ENCODE results near the gene PXK. TPM values are rescaled to one million over a fixed set of nuclear protein-coding genes. Genes with fewer than 3 reads are reported as not detected.

PXK gene
- total RNA-seq, 2 donors from 2014 or later: 8.2 to 12.7 TPM

DNA sequence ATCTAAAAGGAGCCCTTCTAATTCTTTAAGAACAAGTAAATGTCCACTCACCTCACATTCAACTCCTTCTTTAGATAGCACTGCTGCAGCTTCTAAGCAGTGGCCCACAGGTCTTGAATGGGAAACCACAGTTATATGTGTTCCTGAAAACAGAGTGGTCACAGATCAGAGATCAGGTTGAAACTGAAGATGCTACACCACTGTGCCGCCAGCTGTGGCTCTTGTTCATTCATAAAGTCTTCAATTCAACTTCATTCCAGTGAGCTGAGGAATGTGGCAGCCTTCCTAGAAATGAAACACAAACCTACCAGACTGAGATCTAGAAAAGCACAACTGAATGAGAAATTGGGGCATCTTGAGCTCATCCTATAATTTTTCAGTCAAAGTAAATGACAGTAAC lies 97.0 kb downstream of the PXK start:
- DNase-seq (no peak), ATAC-seq (no peak)
- Histone ChIP-seq H3K27ac (no peak overlapping the region), H3K36me3 (replicated peaks in 1 of 2; ENCODE audit: insufficient read depth in 1 of 2, low read depth in 2 of 2) (peaks cover 0 to 46% of the 10 kb centered on the region in 2 donors), H3K4me3 (no peak overlapping the region), H3K9me3 (no peaks in the 10 kb centered on the region), H3K27me3 (no peaks in the 10 kb centered on the region), H3K4me1 (peaks cover 20% of the 10 kb centered on the region)
- intact Hi-C loops (cut with DNase I): no loop called here
- whole genome bisulfite sequencing, 2 donors: 0% methylated on average over 1 of the region's 1 CpG; no CpG with 5 or more reads in 1 of the 2 donors
- TF ChIP-seq POLR2A (IDR thresholded peaks at IDR 0.05): no peak
- TF ChIP-seq, protein P1, sequence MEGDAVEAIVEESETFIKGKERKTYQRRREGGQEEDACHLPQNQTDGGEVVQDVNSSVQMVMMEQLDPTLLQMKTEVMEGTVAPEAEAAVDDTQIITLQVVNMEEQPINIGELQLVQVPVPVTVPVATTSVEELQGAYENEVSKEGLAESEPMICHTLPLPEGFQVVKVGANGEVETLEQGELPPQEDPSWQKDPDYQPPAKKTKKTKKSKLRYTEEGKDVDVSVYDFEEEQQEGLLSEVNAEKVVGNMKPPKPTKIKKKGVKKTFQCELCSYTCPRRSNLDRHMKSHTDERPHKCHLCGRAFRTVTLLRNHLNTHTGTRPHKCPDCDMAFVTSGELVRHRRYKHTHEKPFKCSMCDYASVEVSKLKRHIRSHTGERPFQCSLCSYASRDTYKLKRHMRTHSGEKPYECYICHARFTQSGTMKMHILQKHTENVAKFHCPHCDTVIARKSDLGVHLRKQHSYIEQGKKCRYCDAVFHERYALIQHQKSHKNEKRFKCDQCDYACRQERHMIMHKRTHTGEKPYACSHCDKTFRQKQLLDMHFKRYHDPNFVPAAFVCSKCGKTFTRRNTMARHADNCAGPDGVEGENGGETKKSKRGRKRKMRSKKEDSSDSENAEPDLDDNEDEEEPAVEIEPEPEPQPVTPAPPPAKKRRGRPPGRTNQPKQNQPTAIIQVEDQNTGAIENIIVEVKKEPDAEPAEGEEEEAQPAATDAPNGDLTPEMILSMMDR (IDR thresholded peaks at IDR 0.05): no peak

DNA sequence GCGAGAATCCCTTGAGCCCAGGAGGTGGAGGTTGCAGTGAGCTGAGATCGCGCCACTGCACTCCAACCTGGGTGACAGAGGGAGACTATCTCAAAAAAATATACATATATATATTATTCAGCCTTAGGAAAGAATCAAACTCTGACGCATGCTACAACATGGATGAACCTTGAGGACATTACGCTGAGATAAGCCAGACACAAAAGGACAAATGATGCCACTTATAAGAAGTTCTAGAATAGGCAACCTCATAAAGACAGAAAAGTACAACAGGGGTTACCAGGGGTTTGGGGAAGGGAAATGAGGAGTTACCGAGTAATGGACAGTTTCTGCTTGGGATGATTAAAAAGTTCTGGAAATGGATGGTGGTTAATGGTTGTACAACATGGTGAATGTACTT lies 100.2 kb downstream of the PXK start:
- TF ChIP-seq, protein P1 (IDR thresholded peaks at IDR 0.05): no peak
- TF ChIP-seq POLR2A (IDR thresholded peaks at IDR 0.05): no peak
- Histone ChIP-seq H3K9me3 (no peaks in the 10 kb centered on the region), H3K4me1 (peaks cover 20% of the 10 kb centered on the region), H3K27me3 (no peaks in the 10 kb centered on the region), H3K4me3 (peak overlapping the region; percentile 49 to 85), H3K27ac (peak overlapping the region; percentile 83 to 93 (median 86)), H3K36me3 (replicated peaks in 1 of 2; ENCODE audit: insufficient read depth in 1 of 2, low read depth in 2 of 2) (peaks cover 0 to 32% of the 10 kb centered on the region in 2 donors)
- ATAC-seq (no peak), DNase-seq (no peak)
- 45 to 62% methylated on average over 6 of the region's 6 CpGs for WGBS, 2 donors
- intact Hi-C loops (cut with DNase I): no loop called here

DNA sequence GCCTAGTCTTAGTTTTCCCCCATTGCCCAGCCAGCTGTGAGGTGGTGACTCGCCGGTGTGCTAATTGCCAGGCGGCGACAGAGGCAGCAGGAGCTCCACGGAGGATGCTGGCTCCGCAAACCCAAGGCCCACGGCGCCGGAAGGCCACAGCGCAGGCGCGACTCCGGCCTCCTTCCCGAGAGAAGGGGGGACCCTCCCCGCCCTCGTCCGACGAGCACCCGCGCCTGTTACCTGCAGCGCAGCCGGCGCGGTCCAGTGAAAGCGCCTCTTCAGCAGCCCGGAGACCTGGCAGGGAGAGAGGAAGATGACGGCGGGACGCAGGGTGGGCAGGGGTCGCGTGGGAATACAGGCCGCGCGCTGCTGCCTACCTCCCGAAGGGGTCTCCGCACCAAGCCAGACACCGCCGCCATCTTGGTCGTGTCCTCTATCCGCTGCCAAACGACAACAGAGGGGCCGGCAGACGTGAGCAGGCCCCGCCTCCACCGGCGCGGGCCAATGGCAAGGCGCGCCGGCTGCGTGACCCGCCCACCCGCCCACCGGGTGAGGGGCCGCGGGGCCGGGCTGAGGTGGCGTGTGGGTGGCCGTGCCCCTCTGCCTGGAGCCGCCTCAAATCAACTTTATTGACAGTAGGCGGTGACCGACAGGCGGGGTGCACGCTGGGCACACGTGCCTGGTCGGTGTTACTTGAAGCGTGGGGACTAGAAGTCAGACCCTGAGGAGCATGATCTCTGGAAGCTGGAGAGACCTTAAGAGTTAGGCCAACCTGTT lies 100.9 kb downstream of the PXK start, which contains the start of gene PDHB:
Gene PDHB, minus strand, starts transcription at position 433 of the 768 bp plus-strand sequence. Its CDS starts 23 bp downstream, at position 410.
- peak; percentile 96 for ATAC-seq
- 0 to 1% methylated on average over 5 to 59 of the region's 67 CpGs for WGBS, 2 donors
- H3K36me3 ChIP-seq (replicated peaks in 1 of 2; ENCODE audit: insufficient read depth in 1 of 2, low read depth in 2 of 2): peaks cover 0 to 25% of the 10 kb centered on the region in 2 donors
- peaks cover 20% of the 10 kb centered on the region for H3K4me1 ChIP-seq
- peak within 1 kb of the TSS; percentile 49 to 85 for H3K4me3 ChIP-seq
- no peaks in the 10 kb centered on the region for H3K9me3 ChIP-seq
- H3K27me3 ChIP-seq: no peaks in the 10 kb centered on the region
- peak within 1 kb of the TSS; percentile 83 to 93 (median 86) for H3K27ac ChIP-seq
- intact Hi-C loops (cut with DNase I): no loop called here
- peak; percentile 58 to 91 (median 84) for TF ChIP-seq POLR2A (IDR thresholded peaks at IDR 0.05)
- TF ChIP-seq, protein P1 (IDR thresholded peaks at IDR 0.05): no peak
- DNase-seq: peak; percentile 88 to 93 (median 92)

DNA sequence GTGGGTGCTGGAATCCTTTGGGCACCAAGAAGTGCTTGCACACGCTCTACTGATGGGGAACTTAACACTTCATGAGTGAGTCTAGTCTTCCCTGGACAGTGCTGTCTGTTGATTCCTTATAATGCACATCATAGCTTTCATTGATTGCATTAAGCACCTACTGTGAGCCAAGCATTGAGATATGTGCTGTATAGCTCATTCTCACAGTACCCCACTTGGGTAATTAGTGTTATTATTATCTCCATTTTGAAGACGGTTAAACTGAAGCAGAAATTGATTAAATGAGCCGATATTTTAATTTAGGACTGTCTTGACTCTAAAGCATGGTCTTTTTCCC lies 101.4 kb downstream of the PXK start:
- 56 to 86% methylated on average over 2 to 3 of the region's 3 CpGs for WGBS, 2 donors
- intact Hi-C loops (cut with DNase I): no loop called here
- no peak overlapping the region for H3K4me3 ChIP-seq
- DNase-seq (no peak), ATAC-seq (no peak)
- H3K9me3 ChIP-seq: no peaks in the 10 kb centered on the region
- no peaks in the 10 kb centered on the region for H3K27me3 ChIP-seq
- peak overlapping the region; percentile 83 to 93 (median 86) for H3K27ac ChIP-seq
- H3K36me3 ChIP-seq (replicated peaks in 1 of 2; ENCODE audit: insufficient read depth in 1 of 2, low read depth in 2 of 2): peaks cover 0 to 20% of the 10 kb centered on the region in 2 donors
- H3K4me1 ChIP-seq: peaks cover 20% of the 10 kb centered on the region
- TF ChIP-seq POLR2A (IDR thresholded peaks at IDR 0.05): no peak
- TF ChIP-seq, protein P1 (IDR thresholded peaks at IDR 0.05): no peak
